Articular chondrocyte of knee joint (primary cell): ENCODE results near the gene ASAP3. TPM values are rescaled to one million over a fixed set of nuclear protein-coding genes. Genes with fewer than 3 reads are reported as not detected.

ENCODE experiments used
- total RNA-seq: library from RNA; depleted of rRNA; stranded (reverse); fragments of >200 nt; gene quantifications from 2 replicates; pipeline ENCODE4 v1.2.3, GENCODE V29; 2012

Gene ASAP3
- 127 and 150 TPM in 2 replicates for total RNA-seq

GRCh38 chr1:23483321-23484252 lies at the start of gene ASAP3:
Gene ASAP3 (minus strand): TSS chr1:23484179. CDS start chr1:23484133, 46 bp downstream.

GRCh38 chr1:23530747-23531561 lies 47.0 kb upstream of the ASAP3 start, which contains the start of gene E2F2:
Gene E2F2 (minus strand): TSS chr1:23531233. CDS start chr1:23530793, 440 bp downstream.

DNA sequence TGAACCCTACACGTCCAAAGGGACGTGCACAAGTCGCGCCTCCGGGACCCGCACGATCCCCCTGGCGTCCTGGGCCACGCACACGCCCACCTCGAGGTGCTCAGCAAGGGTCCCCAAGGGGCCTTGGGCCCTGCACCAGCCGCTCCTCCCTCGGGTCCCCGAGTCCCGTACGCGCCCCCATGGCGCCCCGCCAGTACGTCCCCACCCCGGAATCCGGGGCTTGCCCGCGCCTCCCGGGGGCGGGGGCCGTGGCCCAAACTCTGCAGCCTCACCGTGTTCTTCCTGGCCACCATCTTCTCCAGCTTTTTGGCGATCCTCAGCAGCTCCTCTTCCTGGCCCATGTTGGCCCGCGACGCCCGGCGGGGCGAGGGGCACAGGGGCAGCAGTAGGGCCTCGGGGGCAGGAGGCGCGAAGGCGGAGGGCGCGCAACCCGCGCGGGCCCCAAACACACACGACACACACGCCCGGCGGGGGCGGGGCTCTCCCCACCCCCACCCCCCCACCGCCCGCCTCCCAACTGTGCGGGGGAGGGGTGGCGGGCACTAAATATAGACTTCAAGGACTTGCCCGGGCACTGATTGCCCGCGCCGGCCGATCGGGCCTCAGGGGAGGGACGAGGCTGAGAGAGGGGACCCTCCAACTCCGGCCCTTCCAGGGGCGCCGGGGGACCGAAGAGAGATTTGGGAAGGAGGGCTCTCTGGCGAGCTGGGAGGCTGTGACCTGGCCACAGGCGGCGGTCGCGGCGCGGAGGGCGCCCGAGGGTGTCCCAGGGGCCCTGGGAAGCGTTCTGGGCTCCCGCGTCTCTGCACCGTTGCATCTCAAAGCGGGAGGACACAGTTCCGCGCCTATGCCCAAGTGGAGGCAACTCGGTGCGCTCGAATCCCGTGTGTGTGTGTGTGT lies 59.4 kb downstream of the ASAP3 start, which contains the start of gene TCEA3:
Gene TCEA3, minus strand, starts transcription at position 456 of the 900 bp plus-strand sequence. Its CDS starts 115 bp downstream, at position 341.

Other genes with a start within 250 kb of the ASAP3 start
- 85.9 and 94.9 TPM in 2 replicates for gene HNRNPR, start 139.9 kb downstream of the ASAP3 start, total RNA-seq
- gene ZNF436, start 114.3 kb downstream of the ASAP3 start, total RNA-seq, result 38.0 and 38.8 TPM in 2 replicates
- gene TCEA3, start 59.4 kb downstream of the ASAP3 start, total RNA-seq, result 45.6 and 71.5 TPM in 2 replicates
- gene E2F2, start 47.1 kb upstream of the ASAP3 start, total RNA-seq, result 1.2 and 2.6 TPM in 2 replicates
- gene ID3, start 75.3 kb upstream of the ASAP3 start, total RNA-seq, result 311 and 497 TPM in 2 replicates
- gene RPL11, start 207.6 kb upstream of the ASAP3 start, total RNA-seq, result 742 and 938 TPM in 2 replicates